Femur (tissue), 1 donor: ENCODE measurements around the gene LIG3.
A peak's percentile ranks its signal among the peaks of the same experiment; 100 is the strongest.
"Not testable (repeated sequence)": the region's sequence is repeated elsewhere in the genome, so short reads cannot be mapped to it uniquely, and the experiment has no call there.

Experiments
- DNase-seq: peaks from one replicate; pipeline ENCODE4 v3.0.0-alpha.2; 2017

The LIG3 gene

DNA sequence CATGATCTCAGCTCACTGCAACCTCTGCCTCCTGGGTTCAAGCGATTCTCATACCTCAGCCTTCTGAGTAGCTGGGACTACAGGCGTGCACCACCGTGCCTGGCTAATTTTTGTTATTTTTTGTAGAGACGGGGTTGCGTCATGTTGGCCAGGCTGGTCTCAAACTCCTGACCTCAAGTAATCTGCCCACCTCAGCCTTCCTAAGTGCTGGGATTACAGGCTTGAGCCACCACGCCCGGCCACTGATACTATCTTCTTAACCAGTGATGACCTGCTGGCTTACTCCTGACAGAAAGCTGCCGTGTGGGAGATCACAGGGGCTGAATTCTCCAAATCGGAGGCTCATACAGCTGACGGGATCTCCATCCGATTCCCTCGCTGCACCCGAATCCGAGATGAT lies 20.7 kb downstream of the LIG3 start:
- DNase-seq = not testable (repeated sequence)

- DNase-seq = no peak
These were observed 21.2 kb downstream of the LIG3 start for GRCh38 chr17:35001549-35001948.

GRCh38 chr17:35002876-35003551 lies 22.7 kb downstream of the LIG3 start:
- DNase-seq = peak; percentile 48

DNA sequence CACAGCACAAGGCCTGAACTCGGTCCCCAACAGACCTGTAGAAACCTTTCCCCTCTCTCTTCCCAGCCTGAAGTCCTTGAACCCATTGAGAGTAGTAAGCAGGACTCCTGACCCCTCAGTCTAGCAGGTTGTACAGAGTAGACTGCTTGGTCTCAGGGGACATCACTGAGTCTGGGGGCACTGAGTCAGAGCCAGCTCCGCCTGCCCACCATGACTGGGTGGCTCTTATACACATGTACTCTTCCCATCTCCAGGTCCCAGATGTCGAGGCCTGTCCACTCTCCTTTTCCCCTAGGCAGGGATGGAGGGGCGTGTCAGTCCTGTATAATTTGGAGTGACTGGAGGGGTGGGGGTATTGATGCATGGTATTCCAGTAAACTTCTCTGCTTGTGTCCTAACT lies 23.5 kb downstream of the LIG3 start:
- no peak for DNase-seq

DNA sequence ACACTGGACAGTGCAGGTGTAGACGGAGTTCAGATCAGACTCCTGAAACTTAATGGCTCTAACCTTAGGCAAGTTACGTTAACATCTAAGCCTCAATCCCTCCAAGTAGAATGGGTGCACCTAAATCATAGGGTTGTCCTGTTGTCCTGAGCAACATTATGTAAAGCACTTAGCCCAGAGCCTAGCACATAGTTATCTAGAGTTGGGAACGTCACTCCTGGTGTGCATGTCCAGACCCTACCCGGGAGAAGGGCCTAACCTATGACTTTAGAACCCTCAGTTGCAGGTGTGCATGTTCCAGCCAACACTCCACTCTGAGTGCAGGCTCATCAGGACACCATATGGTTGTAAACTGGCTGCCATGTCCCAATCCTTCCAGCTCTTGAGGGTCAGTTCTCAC lies 26.0 kb downstream of the LIG3 start:
- DNase-seq = no peak

DNA sequence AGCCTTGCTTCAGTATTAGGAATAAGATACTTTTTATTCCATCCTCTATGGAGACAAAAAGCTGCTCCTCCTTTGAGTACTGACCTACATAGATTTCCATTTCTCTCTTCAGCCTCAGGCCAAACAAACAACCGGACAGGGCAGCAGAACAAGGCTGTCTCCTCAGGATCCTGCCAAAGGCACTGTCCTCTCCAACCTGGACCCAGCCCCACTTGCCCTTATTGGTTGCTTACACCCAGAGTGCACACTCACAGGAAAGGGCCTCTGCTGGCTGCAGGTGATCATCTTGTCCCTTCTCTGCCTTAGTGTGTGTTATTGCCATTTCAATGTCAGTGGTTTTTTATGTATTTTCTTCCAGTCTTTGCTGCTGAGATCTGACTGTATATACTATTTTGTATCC lies 26.6 kb downstream of the LIG3 start:
- DNase-seq = no peak

DNA sequence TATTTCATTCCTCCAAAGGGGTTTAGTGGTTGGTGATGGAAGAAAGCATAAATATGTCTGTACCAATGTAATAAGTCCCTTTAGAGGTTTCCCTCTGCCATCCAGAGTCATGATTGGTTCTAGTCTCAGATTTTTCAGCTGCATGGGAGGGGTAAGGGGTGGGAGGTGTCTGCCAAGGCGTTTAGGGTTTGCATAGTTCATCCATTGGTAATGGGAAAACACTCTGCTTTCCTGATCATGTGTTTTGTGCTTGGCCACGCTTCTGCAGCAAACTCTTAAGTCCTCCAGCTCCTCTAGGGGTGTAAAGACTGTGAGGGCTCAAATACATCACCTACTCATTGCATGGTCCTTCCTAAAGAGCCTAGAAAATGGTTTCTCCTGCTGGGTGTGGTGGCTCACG lies 29.8 kb downstream of the LIG3 start:
- DNase-seq = no peak

GRCh38 chr17:35011671-35012216 lies 31.4 kb downstream of the LIG3 start:
- DNase-seq = no peak

DNA sequence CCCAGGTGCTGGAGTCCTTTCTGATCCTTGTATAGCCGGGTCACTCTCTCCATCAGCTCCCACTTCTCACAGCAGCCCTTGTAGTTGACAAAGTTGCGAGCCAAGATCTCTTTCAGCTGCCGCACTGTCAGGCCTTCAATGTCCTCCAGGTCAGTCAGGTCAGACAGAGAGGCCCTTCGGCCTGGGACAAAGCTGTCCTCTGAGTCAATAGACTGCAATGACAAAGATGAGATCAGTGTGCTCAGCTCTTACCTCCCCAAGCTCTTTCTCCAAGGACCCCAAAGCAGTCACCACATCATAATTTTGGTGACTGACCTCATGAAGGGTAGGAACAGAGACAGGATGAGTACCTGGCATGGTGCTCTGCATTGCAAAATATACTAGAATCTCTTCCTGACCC lies 36.1 kb downstream of the LIG3 start:
- DNase-seq = no peak

- no peak for DNase-seq
These were observed 36.7 kb downstream of the LIG3 start for GRCh38 chr17:35017021-35017420.

DNA sequence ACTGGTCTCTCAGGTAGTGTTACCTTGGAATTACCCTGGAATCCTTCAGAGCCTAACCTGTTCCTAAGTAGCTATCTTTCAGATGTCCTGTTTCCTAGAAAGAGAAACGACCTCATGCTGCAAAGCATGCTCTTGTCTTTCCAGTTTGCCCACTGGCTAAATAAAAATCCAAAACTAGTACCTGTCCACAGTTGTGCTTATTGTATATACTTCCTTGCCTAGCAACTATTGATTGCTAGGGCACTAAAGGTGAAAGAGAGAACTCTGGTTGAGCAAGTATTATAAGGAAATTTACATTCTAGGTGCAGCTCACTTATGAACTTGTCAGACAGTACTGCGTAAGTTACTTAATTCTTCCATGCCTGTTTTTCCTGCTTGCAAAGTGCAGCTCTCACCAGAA lies 38.5 kb downstream of the LIG3 start:
- no peak for DNase-seq

- DNase-seq = no peak
These were observed 39.3 kb downstream of the LIG3 start for GRCh38 chr17:35019386-35020179.

GRCh38 chr17:35021520-35022380 lies 41.4 kb downstream of the LIG3 start:
- no peak for DNase-seq

GRCh38 chr17:35022536-35023063 lies 42.3 kb downstream of the LIG3 start:
- DNase-seq = peak; percentile 73

GRCh38 chr17:35023538-35023937 lies 43.2 kb downstream of the LIG3 start:
- no peak for DNase-seq

DNA sequence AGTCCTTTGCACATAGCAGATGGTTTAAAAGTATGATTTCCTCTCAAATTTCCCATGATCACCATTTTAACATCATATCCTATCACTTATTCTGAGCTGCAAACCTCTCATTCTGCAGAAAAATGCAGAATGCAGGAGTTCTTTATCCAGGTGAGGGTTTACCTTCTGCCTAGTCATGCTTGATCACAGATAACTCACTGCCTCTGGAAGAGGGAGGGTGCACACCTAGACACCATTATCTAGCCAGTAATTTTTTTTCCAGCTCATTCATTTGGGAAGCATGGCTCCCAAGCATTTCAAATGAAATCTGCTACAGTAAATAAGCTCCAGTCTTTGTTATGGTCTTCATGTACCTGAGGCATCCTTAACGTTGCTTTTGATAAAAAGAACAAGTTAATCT lies 45.2 kb downstream of the LIG3 start:
- no peak for DNase-seq

DNA sequence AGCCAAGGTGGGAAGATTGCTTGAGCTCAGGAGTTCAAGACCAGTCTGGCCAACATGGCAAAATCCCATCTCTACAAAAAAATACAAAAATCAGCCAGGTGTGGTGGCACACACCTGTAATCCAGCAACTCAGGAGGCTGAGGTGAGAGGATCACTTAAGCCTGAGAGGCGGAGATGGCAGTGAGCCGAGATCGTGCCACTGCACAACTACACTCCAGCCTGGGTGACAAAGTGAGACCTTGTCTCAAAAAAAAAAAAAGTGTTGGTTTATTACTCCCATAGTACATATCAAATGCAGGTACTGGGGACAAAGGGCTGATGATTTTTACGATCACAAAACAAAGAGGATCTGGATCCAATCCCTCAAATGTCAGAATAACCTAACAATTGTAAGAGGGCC lies 47.8 kb downstream of the LIG3 start:
- DNase-seq = not testable (repeated sequence)

DNA sequence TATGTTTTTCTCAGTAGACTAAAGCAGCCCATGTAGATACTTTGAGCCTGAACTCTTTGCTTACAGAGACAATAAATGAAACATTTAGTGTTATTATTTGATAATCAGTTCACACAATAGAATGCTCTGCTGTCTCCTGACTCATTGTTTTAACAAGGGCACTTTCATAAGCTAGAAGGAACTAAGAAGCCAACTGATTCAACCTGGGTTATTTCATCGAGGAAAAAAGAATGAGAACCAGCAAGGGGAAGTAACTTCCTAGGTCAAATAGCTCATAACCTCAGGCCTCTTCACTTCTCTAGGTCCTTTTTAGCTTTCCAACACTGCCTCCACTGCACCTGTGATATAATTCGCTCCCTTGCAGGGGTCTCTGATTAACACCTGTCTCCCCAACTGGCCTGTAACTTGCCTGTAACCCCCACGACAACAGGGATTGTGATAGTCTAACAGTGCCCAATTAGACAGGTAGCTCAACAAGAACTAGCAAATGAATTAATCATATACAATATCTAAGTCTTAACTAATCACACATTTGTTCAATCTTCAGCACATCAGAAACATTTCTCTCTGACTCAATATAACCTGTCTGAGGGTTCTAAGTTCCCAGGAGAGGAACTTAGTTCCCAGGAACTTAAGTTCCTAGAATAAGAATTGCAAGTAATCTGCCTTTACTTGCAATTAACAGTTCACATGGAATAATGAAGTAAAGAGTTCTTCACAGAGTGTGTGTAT lies 48.4 kb downstream of the LIG3 start:
- DNase-seq = no peak

DNA sequence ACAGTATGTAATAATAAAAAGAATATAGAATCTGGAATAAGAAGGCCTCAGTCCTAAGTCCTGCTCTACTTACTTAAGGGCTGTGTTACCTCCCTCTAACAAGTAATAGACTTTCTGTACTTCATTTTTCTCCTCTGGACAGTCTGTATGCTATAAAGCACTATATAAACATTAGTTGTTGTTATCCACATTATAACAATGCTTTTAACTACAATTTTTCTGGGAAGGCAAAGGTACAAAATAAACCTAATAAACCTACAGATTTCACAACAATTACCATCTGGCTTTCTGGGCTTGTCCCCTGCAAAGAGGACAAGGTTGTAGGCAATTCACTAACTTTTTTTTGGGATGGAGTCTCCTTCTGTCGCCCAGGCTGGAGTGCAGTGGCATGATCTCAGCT lies 50.5 kb downstream of the LIG3 start:
- no peak for DNase-seq

DNA sequence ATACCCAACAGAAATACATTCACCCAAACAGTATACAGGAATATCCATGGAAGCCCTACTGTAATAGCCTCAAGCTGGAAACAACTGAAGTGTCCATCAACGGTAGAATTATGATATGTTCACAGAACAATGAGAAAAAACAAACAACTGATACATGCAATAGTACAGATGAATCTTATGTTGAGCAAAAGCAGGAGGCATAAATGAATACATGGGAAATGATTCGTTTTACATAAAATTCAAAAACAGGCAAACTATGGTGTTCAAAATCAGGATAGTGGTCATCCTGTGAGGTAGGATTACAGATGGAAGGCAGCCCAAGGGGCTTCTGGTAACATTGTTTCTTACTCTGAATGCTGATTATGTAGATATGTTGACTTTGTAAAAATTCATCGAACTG lies 58.1 kb downstream of the LIG3 start:
- DNase-seq = no peak

DNA sequence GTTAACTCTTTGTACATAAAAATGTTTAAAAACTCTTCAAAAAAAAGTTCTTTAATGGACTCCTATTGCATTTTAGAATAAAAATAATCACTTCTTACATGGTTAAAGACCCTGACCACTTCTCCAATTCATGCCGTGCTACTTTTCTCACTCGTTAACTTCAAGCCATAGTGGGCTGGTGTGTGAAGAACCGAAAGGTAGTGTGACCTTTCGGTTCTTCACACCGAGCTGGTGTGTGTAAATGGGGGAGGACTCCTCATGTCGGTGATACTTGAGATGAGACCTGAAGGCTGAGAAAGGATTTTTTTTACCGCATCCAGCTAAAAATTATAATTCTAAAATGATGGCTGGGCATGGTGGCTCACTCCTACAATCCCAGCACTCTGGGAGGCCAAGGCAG lies 61.1 kb downstream of the LIG3 start:
- DNase-seq = no peak

GRCh38 chr17:35044181-35044580 lies 63.9 kb downstream of the LIG3 start:
- no peak for DNase-seq
